Measurements from ENCODE around the gene GPR26.

The GPR26 gene

GRCh38 chr10:123648595-123648994, 17.6 kb upstream of the GPR26 start:
- DNase-seq: no peak

DNA sequence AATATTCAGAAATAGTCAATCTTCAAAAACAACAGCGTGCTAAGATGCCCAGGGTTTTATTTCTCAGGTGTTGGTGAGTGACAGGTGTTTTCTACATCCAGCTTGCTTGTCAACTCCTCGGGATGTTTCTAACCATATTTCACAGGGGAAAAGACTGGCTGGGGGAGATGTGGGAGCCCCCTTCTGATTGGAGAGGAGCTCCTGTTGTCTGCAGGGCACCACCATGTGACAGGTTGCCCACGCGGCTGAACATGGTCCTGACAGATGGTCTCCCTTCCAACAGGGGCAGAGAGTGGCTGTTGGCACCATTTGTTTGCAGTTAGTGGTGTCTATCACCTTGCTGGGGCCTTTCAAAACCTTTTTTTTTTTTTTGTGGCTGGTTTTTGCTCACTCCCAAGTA, 16.5 kb upstream of the GPR26 start:
- no peak for DNase-seq

- no peak for DNase-seq
Observed at GRCh38 chr10:123651421-123652047, 14.6 kb upstream of the GPR26 start.

DNA sequence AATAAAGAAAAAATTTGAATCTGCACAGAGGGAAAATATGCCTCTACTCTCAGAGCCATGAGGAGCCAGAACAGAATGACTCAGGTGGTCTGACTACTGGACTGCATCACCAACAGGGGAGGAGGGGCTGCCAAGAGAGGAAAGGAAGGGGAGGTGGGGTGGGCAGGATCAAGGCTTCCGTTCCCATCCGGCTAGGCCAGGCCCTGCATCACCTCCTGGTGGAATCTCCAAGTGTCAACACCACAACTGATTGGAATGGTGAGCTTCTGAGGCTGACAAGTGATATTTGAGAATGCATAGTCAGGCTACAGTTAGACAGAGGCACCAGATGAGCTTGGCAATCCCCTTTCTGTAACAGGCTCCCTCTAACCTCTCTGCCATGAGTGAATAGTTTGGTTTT, 10.4 kb upstream of the GPR26 start:
- DNase-seq: no peak

DNA sequence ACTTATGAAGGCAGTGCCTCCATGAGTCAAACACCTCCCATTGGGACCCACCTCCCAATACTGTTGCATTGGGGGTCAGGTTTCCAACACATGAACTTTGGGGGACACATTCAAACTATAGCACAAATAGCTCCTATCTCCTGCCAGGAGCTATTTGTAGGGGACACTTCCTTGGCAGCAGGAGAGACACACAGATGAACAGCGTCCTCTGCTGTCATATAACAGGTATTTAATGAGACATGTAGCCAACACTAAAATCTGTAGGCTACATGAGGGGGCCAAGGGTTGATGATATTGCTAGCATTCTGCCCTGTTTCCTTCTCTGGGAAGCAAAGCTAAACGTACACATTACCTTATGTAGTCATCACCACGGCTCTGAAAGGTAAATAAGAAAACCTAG, 2.6 kb upstream of the GPR26 start:
- no peak for DNase-seq

- DNase-seq: no peak
Observed at GRCh38 chr10:123665491-123666286, 466 bp upstream of the GPR26 start.

DNA sequence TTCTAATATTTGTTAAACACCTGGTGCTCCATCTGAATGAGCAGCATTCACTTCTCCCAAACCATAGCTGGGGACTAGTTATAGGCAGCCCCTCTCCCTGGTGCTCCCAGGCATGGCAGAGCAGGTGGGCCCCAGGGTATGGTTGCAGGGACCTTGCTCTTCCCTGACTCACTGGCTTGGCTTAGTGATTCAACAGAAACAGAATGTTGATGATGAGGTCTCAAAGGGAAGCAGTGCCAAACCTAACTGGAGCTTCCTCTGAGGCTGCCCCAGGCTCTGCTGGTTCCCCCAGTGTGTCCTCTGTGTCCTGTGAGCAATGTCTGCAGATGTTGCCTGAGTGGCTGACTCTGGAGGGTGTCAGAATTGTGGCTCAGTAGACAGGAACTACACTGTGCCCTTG, 3.7 kb downstream of the GPR26 start:
- DNase-seq: no peak

DNA sequence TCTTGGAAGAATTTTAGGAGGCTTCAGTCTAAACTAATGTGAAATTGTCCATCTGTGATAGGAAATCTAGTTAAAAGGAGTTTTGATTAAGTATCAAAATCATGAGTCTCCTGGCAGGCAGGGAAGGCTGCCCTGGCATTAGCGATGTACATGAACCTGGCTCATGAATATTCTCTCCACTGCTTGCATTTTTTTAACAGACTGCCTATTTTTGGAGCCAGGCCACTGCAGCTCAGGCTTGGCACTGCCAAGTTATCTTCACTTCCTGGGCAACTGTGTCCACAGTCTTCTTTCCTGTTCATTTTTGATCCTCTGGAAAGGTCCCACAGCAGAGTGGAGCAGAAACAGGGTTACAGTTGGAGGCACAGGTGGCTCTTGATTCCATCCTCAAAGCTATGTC, 7.0 kb downstream of the GPR26 start:
- DNase-seq: no peak

DNA sequence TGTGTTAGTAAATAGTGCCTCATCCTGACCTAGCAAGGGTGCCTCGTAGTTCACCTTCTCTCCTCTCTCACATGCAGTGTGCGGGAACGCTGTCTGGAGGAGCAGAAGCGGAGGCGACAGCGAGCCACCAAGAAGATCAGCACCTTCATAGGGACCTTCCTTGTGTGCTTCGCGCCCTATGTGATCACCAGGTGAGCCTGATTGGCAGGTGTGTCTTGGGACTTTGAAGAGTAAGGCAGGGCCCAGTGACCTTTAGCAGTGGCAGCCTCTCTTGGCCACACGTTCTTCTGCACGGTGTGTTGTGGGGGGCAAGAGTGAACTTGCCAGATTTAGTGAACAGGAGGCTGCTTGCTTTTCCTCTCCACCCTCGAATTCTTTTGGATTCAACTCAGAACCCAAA, 8.6 kb downstream of the GPR26 start:
- no peak for DNase-seq

DNA sequence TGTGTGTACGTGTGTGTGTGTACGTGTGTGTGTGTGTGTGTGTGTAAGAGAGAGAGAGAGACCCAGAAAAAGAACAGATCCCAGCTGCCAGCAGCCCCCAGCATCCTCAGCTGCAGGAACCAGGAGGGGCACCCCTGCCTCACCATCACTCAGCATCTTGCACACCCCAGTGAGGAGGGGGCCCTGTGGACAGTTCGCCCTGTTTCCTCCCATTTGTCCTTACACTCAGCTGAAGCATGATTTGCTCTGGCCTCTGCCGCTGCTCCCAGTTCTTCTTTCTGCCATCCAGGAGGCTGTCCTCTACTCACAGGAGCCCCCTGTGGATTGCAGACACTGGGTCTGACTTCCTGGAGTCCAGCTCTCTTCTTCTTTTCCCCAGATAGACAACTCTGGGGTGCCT, 9.7 kb downstream of the GPR26 start:
- DNase-seq: no peak

DNA sequence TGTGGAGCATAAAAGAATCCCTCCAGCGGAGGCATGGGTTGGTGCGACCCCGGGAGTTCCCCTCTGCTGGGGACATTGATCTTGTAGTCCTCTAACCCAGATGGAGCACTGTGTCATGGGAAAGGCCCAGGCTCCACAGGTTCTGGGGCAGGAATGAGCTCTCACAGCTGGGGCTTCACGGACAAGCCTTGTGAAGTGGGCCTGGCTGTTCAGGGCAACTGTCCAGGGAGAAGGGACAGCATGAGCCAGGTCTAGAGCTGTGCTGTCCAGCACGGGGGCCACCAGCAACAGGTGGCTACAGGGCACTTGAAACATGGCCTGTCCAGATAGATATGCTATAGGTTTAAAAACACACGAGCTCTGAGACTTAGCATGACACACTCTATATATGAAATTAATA, 11.4 kb downstream of the GPR26 start:
- no peak for DNase-seq

DNA sequence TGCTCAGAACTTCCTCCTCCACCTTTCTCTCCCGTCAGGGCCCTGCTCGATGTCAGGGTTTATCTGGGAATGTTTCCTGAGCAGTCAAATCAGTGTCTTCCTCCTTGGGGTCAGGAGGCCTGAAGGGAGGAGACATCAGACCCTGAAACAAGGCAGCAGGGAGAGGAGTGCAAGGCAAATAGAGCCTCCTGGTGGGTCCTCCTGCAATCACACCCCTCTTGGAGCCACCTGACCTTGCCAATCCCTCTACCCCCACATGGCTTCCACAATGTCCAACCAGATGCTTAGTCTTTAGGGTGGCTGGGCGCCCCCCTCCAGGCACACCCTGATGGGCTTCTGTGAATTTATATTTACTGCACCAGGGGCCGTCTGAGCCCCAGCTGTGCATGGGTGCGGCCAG, 12.2 kb downstream of the GPR26 start:
- DNase-seq: no peak

DNA sequence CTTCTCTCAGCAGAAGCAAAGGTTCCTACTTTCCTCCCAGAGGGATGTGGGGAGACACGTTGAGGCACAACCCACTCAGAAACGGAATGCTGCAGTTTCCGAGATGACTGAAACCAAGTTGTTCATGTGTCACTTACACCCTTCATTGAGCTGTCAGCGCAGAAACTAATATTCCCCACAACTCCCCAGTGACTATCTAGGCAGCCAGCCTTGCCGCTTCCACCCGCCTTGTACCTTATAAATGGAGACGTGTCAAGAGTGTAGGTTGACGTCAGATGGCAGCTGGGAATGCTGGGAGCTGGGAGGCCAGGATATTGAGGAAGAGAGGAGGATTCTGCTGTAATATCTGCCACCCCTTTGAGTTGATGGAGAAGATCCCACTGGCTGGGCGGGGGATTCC, 15.1 kb downstream of the GPR26 start:
- DNase-seq: no peak

DNA sequence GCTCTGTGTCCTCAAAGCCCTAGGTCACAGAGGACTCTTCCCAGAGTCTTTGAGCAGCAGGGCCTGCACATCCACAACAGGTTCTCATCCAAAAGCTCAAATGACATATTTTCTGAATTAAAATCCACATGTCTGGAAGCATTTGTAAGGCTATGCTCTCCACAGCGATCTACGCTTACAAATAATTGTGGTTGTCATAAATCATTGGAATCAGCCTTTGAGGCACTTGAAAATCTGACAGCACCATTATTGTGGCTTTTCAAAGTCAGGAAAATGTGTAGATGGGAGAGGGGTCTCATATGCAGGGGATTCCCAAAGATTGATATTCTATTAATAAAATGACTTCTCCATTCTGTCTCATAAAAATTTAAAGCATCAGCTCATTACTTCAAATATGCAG, 16.3 kb downstream of the GPR26 start:
- no peak for DNase-seq

DNA sequence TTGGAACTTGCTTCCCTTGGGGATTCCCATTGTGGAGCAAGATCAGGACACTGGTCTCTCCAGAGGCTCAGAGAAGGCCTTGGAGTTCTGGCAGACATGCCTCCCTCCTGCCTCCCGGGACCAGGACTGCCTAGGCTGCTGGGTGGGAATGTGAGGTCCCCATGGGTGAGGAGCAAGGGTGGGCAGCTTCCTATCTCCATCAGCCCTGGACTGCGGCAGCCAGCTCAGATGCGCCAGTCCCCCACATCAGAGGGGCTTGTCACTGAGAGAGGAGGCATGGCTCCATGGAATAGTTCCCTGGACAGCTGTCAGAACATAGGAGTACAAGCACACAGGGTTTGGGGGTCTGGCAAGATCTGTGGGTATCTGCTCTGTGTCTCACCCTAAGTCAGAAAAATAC, 17.3 kb downstream of the GPR26 start:
- no peak for DNase-seq

DNA sequence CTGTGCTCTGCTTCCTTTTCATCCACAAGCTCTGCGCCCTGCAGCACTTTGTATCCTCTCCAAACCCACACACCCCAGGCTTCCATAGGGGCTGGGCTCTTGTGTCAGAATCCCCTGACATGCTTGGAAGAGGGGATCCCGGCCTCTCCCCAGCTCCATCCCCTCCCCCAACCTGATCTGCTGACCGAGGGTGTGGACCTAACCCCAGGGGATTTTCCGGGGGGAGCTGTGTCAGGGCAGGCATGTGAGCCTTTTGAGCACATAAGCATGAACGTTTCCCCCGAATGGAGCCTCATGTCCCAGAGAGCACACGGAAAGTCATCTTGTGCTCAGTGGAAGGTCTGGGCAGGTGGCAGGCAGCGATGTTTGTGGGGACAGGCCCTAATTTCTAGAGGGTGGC, 17.7 kb downstream of the GPR26 start:
- DNase-seq: no peak

DNA sequence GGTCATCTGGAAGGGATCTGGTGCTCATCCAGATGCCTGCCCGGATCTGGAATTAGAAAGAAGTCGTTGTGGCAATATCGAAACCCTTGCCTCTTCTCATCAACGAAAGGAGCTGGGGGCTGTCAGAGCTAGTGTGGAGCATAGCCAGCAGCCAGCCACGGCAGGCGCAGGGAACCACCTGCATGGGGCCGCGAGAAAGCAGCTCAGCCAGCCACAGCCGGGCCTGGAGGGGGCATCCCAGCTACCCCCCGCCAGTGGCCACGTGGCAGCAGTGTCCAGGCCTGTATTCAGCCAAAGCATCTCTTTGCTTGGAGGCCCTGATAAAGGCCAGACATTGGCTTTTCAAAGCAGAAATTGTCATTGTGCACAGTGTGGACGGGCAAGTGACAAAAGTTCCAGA, 19.1 kb downstream of the GPR26 start:
- DNase-seq: no peak

DNA sequence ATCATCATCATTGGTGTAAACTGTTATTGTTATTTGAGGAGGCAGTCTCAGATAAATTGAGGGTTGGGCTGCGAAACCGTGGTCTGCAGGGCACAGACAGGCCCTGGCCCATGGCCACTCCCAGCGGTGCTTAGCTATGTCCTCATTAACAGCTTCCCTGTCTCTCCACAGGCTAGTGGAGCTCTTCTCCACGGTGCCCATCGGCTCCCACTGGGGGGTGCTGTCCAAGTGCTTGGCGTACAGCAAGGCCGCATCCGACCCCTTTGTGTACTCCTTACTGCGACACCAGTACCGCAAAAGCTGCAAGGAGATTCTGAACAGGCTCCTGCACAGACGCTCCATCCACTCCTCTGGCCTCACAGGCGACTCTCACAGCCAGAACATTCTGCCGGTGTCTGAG, 21.6 kb downstream of the GPR26 start:
- no peak for DNase-seq

- DNase-seq: no peak
Observed at GRCh38 chr10:123689880-123690279, 23.7 kb downstream of the GPR26 start.

DNA sequence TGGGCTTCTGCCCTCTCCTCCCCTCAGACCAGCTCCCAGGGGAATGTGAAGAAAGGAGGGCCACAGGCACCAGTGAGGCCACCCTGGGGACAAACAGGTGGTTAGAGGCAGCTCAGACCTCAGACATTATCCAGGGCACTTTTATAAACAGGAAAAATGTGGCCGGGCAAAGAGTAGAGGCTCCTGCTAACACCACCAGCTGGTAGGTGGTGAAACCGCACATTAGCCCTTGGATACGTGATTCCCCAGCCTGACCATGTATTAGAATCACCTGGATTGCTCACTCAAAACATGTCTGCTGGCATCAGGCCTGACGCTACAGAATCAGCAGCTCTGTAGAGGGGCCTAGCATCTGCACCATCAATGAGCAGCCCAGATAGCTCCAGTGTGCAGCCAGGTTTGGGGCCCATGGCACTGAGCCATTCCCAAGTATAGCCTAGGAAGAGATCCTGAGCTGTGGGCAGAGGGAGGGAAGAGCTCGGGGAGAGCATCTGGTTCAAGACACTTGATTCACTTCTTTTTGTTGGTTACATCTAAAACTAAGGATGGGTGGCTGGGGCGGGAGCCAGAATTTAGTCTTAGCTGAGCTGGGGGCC, 37.1 kb downstream of the GPR26 start:
- no peak for DNase-seq

DNA sequence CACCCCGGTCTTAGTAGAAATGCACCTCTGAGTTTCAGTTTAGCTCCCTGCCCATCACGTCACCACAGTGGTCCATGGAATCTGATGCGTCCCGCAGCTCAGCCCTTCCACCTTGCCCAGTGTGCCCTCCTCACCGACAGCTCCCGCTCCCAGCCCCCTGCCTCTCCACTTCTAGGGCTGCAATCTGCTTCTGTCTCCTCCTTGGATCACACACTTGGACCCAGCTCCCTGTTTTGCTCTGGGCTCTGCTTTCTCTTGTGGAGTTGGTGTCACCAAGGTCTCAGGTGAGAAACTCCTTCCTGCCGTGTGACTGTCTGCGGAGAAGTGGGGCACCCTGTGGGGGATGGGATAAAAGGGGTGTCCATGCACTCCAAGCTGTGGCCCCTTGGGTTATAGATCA, 37.9 kb downstream of the GPR26 start:
- no peak for DNase-seq

- no peak for DNase-seq
Observed at GRCh38 chr10:123704812-123705211, 38.7 kb downstream of the GPR26 start.

- no peak for DNase-seq
Observed at GRCh38 chr10:123706236-123706635, 40.1 kb downstream of the GPR26 start.

- no peak for DNase-seq
Observed at GRCh38 chr10:123715546-123715945, 49.4 kb downstream of the GPR26 start.
